Panc1 (cell line): ENCODE results near the gene APP. TPM values are rescaled to one million over a fixed set of nuclear protein-coding genes. Genes with fewer than 3 reads are reported as not detected.

ENCODE experiments used
- ATAC-seq: fragments of 200-7000 bp; cut with Tn5 transposase; 2 replicates; pipeline ENCODE4 v1.9.1; 2020; ENCODE audit warnings: mild to moderate bottlenecking, moderate library complexity
- BruUV-seq: library from RNA; stranded (reverse); fragments of 400-500 nt; replicated peaks from 2 replicates; lab custom pipeline; 2021; lab: Mats Ljungman, UMichigan
- CTCF ChIA-PET: fragments of 300-600 bp; sonication (Branson Sonifier 250); formaldehyde crosslinking; loops from one replicate; lab custom pipeline; 2022; ENCODE audit warnings: antibody characterized with exemption; lab: Charles Lee
- POLR2A ChIA-PET: fragments of 300-600 bp; sonication (Branson Sonifier 250); formaldehyde crosslinking; loops from one replicate; lab custom pipeline; 2022; ENCODE audit warnings: antibody characterized with exemption; lab: Charles Lee
- DNase-seq: peaks from one replicate; pipeline ENCODE4 v3.0.0-alpha.2; 2010; ENCODE audit warnings: low read depth, low spot score
- H3K27ac ChIP-seq: 2 replicates; pipeline ENCODE4 v1.5.1; 2011; ENCODE audit warnings: mild to moderate bottlenecking, low read length, inconsistent platforms
- H3K27me3 ChIP-seq: fragments of 200-500 bp; sonication (Bioruptor generic); 2 replicates; pipeline ENCODE4 v1.6.0; 2014; ENCODE audit warnings: low read length, inconsistent platforms; ENCODE audit not compliant: control insufficient read depth, insufficient read depth
- H3K36me3 ChIP-seq: fragments of 200-500 bp; sonication (Bioruptor generic); 2 replicates; pipeline ENCODE4 v1.5.1; 2014; ENCODE audit warnings: inconsistent platforms, mild to moderate bottlenecking, low read length, moderate library complexity; ENCODE audit not compliant: control insufficient read depth, insufficient read depth
- H3K4me1 ChIP-seq: 2 replicates; pipeline ENCODE4 v1.5.1; 2011; ENCODE audit warnings: inconsistent platforms, mild to moderate bottlenecking, low read length, moderate library complexity; ENCODE audit not compliant: control insufficient read depth, insufficient read depth
- H3K4me3 ChIP-seq, 2 experiments: 2 replicates each; pipeline ENCODE4 v1.5.1; 2011 to 2012; ENCODE audit warnings: low read depth in 2 of 2, low read length in 2 of 2, mild to moderate bottlenecking in 2 of 2, inconsistent platforms in 1 of 2, moderate library complexity in 1 of 2
- H3K9me3 ChIP-seq: fragments of 200-500 bp; sonication (Bioruptor generic); 2 replicates; pipeline ENCODE4 v1.5.1; 2014; ENCODE audit warnings: low read depth, mild to moderate bottlenecking, inconsistent platforms, low read length, moderate library complexity; ENCODE audit not compliant: control insufficient read depth, insufficient read depth
- POLR2AphosphoS5 ChIP-seq: IDR thresholded peaks from 2 replicates; pipeline ENCODE4 v1.6.1; 2012; ENCODE audit warnings: mild to moderate bottlenecking, low read depth, low read length, moderate library complexity
- SIN3A ChIP-seq: IDR thresholded peaks from 2 replicates; pipeline ENCODE4 v1.6.1; 2012; ENCODE audit warnings: low read depth, mild to moderate bottlenecking, low read length, moderate library complexity, borderline replicate concordance; ENCODE audit not compliant: insufficient read depth
- TCF7L2 ChIP-seq: IDR thresholded peaks from 2 replicates; pipeline ENCODE4 v1.6.1; 2011; ENCODE audit warnings: mild to moderate bottlenecking, low read depth, low read length, inconsistent platforms
- in situ Hi-C: cut with HindIII; loops from 2 replicates; pipeline ENCODE4 v1.10.0; 2016; ENCODE audit warnings: low sequenced_read_pairs, low pct_unique_long_range_greater_than_20kb
- intact Hi-C: fragments of 100-400 bp; cut with micrococcal nuclease; formaldehyde crosslinking; loops from one replicate; pipeline ENCODE4 v1.10.0; 2022; ENCODE audit not compliant: unreplicated experiment
- total RNA-seq: library from RNA; stranded (reverse); gene quantifications from one replicate; pipeline ENCODE4 v1.2.1, GENCODE V29; 2021; ENCODE audit not compliant: unreplicated experiment
- TF ChIP-seq, protein P1 (sequence below), 2 experiments: IDR thresholded peaks; 2 replicates each; pipeline ENCODE4 v1.6.1; 2011 to 2012; ENCODE audit warnings: low read depth in 2 of 2, control low read depth in 1 of 2, low read length in 1 of 2, mild to moderate bottlenecking in 1 of 2, moderate library complexity in 1 of 2; ENCODE audit not compliant: insufficient read depth in 1 of 2
- TF ChIP-seq, protein P2 (sequence below): fragments of 450-650 bp; IDR thresholded peaks from 2 replicates; pipeline ENCODE4 v1.5.1; 2017; ENCODE audit warnings: mild to moderate bottlenecking

The APP gene
- total RNA-seq, 1 experiment from 2014 or later: 542 TPM

DNA sequence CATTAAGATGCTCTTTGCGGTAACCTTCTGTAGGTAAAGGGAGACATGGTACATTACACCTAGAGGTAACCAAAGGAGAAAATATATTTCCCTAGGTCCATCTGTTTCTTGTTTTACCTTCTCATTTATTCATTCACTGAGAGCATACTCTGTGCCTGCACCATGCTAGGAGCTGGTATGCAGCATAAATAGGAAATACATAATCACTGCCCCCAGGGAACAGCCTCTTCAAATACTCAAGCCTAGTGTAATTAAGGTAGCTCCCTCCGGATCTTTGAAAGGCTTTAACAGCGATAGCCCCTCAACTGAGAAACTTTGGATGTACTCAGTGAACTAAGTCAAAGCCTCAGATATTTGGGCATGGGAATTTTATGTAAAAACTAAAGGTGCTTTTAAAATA is 312.2 kb downstream of the APP start:
- Histone ChIP-seq H3K9me3 (no peaks in the 10 kb centered on the region), H3K27ac (no peak overlapping the region), H3K36me3 (no peaks in the 10 kb centered on the region), H3K4me3 (no peak overlapping the region), H3K4me1 (no peaks in the 10 kb centered on the region), H3K27me3 (no peaks in the 10 kb centered on the region; the same call in none of the 2 replicates)
- in situ Hi-C loops: no loop called here
- CTCF ChIA-PET: no interaction called here
- intact Hi-C loops: no loop called here
- no TSS peak for BruUV-seq
- no peak for ATAC-seq
- POLR2A ChIA-PET: no interaction called here
- TF ChIP-seq, protein P1, sequence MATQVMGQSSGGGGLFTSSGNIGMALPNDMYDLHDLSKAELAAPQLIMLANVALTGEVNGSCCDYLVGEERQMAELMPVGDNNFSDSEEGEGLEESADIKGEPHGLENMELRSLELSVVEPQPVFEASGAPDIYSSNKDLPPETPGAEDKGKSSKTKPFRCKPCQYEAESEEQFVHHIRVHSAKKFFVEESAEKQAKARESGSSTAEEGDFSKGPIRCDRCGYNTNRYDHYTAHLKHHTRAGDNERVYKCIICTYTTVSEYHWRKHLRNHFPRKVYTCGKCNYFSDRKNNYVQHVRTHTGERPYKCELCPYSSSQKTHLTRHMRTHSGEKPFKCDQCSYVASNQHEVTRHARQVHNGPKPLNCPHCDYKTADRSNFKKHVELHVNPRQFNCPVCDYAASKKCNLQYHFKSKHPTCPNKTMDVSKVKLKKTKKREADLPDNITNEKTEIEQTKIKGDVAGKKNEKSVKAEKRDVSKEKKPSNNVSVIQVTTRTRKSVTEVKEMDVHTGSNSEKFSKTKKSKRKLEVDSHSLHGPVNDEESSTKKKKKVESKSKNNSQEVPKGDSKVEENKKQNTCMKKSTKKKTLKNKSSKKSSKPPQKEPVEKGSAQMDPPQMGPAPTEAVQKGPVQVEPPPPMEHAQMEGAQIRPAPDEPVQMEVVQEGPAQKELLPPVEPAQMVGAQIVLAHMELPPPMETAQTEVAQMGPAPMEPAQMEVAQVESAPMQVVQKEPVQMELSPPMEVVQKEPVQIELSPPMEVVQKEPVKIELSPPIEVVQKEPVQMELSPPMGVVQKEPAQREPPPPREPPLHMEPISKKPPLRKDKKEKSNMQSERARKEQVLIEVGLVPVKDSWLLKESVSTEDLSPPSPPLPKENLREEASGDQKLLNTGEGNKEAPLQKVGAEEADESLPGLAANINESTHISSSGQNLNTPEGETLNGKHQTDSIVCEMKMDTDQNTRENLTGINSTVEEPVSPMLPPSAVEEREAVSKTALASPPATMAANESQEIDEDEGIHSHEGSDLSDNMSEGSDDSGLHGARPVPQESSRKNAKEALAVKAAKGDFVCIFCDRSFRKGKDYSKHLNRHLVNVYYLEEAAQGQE (IDR thresholded peaks at IDR 0.05; ENCODE audit: insufficient read depth in 1 of 2, low read depth in 2 of 2, low read length in 1 of 2): no peak
- TF ChIP-seq POLR2AphosphoS5 (no peak), SIN3A (no peak), TCF7L2 (no peak)
- TF ChIP-seq, protein P2, sequence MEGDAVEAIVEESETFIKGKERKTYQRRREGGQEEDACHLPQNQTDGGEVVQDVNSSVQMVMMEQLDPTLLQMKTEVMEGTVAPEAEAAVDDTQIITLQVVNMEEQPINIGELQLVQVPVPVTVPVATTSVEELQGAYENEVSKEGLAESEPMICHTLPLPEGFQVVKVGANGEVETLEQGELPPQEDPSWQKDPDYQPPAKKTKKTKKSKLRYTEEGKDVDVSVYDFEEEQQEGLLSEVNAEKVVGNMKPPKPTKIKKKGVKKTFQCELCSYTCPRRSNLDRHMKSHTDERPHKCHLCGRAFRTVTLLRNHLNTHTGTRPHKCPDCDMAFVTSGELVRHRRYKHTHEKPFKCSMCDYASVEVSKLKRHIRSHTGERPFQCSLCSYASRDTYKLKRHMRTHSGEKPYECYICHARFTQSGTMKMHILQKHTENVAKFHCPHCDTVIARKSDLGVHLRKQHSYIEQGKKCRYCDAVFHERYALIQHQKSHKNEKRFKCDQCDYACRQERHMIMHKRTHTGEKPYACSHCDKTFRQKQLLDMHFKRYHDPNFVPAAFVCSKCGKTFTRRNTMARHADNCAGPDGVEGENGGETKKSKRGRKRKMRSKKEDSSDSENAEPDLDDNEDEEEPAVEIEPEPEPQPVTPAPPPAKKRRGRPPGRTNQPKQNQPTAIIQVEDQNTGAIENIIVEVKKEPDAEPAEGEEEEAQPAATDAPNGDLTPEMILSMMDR: no peak
- no peak for DNase-seq

DNA sequence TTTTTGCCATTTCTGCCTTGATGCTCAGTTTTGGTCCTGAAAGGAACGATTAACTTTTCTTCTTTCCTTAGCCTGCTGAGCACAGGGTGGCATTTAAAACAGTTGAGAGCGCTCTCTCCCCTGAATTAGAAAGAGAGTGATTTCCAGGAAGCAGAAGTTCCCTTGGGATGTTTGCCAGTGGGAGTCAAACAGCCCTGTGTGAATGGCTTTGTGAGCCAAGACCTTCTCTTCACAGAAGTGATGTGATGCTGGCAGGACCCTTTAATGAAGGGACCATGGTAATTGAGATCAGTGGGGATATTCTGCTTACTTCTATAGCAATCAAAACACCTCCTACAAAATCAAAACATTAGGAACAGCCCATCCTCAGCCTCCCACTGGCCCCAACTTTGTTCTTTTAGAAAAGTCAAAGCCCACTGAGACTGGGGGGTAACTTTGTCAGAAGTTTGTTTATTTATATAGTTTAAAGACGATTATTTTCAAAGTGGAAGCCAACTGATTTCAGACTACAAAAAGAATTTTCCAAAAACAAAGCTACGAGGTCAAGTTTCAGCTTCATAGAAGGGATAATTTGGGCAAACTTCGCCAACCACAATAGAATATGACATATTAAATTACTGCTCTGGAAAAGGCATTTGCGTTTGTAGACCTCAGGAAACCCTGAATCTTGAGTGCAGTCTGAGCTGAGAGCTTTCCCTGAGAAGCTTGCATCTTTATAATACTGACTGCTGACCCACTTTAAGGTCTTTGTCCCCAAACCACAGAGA is 313.1 kb downstream of the APP start:
- ATAC-seq: no peak
- no peaks in the 10 kb centered on the region for H3K36me3 ChIP-seq
- H3K27me3 ChIP-seq: no peaks in the 10 kb centered on the region; the same call in none of the 2 replicates
- no TSS peak for BruUV-seq
- intact Hi-C loops: no loop called here
- no peaks in the 10 kb centered on the region for H3K9me3 ChIP-seq
- POLR2A ChIA-PET: no interaction called here
- in situ Hi-C loops: no loop called here
- H3K27ac ChIP-seq: no peak overlapping the region
- no peaks in the 10 kb centered on the region for H3K4me1 ChIP-seq
- no peak overlapping the region for H3K4me3 ChIP-seq
- TF ChIP-seq, protein P1 (IDR thresholded peaks at IDR 0.05; ENCODE audit: insufficient read depth in 1 of 2, low read depth in 2 of 2, low read length in 1 of 2): no peak
- TF ChIP-seq SIN3A (no peak), POLR2AphosphoS5 (no peak), TCF7L2 (no peak)
- TF ChIP-seq, protein P2: no peak
- CTCF ChIA-PET: no interaction called here
- no peak for DNase-seq
